ENCODE results near the gene FOXC1. TPM values are rescaled to one million over a fixed set of nuclear protein-coding genes. Genes with fewer than 3 reads are reported as not detected.

Gene FOXC1
- total RNA-seq, 1 donor from 2014 or later = 2.8 TPM

DNA sequence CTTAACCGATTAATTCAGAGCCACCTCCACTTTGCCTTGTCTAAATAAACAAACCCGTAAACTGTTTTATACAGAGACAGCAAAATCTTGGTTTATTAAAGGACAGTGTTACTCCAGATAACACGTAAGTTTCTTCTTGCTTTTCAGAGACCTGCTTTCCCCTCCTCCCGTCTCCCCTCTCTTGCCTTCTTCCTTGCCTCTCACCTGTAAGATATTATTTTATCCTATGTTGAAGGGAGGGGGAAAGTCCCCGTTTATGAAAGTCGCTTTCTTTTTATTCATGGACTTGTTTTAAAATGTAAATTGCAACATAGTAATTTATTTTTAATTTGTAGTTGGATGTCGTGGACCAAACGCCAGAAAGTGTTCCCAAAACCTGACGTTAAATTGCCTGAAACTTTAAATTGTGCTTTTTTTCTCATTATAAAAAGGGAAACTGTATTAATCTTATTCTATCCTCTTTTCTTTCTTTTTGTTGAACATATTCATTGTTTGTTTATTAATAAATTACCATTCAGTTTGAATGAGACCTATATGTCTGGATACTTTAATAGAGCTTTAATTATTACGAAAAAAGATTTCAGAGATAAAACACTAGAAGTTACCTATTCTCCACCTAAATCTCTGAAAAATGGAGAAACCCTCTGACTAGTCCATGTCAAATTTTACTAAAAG, 2.7 kb downstream of the FOXC1 start:
- DNase-seq (ENCODE audit: low read depth in 2 of 2) = no peak

DNA sequence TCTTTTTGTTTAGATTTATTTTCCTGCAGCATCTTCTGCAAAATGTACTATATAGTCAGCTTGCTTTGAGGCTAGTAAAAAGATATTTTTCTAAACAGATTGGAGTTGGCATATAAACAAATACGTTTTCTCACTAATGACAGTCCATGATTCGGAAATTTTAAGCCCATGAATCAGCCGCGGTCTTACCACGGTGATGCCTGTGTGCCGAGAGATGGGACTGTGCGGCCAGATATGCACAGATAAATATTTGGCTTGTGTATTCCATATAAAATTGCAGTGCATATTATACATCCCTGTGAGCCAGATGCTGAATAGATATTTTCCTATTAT, 3.2 kb downstream of the FOXC1 start:
- peak in 1 of 2 donors; percentile 64 for DNase-seq (ENCODE audit: low read depth in 2 of 2)

DNA sequence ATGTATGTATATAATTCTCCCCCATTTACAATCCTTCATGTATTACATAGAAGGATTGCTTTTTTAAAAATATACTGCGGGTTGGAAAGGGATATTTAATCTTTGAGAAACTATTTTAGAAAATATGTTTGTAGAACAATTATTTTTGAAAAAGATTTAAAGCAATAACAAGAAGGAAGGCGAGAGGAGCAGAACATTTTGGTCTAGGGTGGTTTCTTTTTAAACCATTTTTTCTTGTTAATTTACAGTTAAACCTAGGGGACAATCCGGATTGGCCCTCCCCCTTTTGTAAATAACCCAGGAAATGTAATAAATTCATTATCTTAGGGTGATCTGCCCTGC, 3.6 kb downstream of the FOXC1 start:
- DNase-seq (ENCODE audit: low read depth in 2 of 2) = no peak

DNA sequence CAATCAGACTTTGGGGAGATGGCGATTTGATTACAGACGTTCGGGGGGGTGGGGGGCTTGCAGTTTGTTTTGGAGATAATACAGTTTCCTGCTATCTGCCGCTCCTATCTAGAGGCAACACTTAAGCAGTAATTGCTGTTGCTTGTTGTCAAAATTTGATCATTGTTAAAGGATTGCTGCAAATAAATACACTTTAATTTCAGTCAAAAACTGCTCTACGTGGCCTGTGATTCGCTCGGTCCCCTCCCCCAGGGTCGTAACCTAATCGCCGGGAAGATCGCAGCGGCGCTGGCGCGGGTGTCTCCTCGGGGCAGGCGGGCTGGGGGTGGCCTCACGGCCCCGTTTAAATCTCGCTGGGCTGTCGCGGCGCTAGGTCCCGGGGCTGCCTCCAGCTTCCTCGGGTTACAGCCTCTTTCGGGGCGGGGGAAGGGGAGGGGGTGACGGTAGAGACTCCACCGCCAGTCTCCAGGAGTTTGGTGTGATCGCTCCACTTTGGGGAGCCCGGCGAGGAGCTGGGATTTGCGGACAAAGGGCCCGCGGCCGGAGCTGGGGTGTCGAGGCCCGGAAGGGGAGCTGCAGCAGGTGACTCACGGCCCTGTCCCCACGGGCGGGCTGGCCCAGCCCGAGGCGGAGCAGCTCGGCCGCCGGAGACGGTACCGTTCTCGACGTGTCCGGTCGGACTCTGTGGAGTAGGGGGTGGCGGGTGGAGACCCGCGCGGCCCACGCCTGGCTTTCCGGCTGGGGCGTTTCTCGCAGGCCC, 4.2 kb downstream of the FOXC1 start:
- peak in 1 of 2 donors; percentile 62 for DNase-seq (ENCODE audit: low read depth in 2 of 2)

- peak in 1 of 2 donors; percentile 66 for DNase-seq (ENCODE audit: low read depth in 2 of 2)
Observed at GRCh38 chr6:1614448-1615150, 4.9 kb downstream of the FOXC1 start.

- peak in 1 of 2 donors; percentile 39 for DNase-seq (ENCODE audit: low read depth in 2 of 2)
Observed at GRCh38 chr6:1615151-1615852, 5.6 kb downstream of the FOXC1 start.

DNA sequence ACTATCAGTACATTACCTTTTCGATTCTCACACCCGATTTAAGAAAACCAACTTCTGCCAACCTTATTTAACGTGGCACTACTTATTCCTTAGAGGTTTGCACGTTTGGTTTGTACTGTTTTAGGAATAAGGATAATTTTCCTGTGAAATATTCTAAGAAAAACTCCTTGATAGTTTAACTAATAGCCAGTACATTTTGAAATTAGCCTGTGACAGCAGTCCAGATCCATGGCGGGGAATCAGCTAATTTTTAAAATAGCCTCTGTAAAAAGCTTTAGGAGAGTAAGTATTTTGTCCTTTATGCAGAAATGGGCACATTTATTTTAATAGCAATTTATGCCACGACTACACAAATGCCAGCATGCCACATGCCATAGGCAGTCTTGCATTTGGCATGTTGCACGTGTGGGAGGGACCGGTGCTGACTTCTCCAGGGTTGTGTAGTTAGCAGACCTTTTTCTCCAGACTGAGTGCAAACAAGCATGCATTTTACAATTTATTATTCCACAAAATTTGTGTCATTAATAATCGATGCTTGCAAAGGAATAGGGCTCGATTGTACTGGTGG, 6.2 kb downstream of the FOXC1 start:
- no peak for DNase-seq (ENCODE audit: low read depth in 2 of 2)

GRCh38 chr6:1616701-1617463, 7.2 kb downstream of the FOXC1 start:
- no peak for DNase-seq (ENCODE audit: low read depth in 2 of 2)

DNA sequence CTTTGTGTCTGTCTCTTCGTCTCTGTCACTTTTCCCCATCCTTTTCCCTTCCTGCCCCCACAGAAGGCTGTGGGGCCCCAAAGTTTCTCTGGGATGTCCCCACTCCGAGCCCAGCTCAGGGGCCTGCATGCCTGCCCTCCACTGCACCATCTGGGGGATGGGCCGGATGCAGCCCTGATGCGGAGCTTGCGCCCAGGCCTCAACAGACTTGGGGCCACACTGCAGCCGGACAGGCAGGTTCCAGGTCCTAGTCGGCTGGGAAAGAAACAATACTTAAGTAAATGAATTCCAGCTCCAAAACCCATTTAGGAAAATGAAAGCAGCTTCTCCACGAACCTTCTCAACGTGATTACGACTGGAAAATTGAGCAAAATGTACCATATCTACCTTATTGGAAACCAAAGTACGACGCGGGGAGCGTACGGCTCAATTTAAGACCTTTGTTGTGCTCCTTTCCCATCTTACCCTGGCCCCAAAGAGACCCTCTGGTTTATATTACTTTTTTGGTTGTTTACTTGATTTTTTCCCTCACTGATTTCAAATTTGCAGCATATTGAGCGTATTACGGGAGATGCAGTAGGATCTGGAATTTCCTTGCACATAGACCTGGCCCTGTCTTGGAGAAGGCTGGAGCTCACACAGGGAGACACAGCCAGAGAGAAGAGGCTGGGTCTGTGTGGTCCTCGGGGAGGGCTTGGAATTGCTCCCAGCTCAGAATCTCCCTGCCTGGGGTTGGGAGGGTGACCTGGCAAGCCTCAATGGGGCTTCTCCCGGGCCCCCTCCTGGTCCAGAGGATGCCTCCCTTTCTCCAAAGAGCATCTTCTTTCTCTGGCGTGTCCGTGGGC, 8.0 kb downstream of the FOXC1 start:
- DNase-seq (ENCODE audit: low read depth in 2 of 2) = no peak

GRCh38 chr6:1618311-1619097, 8.8 kb downstream of the FOXC1 start:
- no peak for DNase-seq (ENCODE audit: low read depth in 2 of 2)

- DNase-seq (ENCODE audit: low read depth in 2 of 2) = no peak
Observed at GRCh38 chr6:1619098-1619672, 9.5 kb downstream of the FOXC1 start.

DNA sequence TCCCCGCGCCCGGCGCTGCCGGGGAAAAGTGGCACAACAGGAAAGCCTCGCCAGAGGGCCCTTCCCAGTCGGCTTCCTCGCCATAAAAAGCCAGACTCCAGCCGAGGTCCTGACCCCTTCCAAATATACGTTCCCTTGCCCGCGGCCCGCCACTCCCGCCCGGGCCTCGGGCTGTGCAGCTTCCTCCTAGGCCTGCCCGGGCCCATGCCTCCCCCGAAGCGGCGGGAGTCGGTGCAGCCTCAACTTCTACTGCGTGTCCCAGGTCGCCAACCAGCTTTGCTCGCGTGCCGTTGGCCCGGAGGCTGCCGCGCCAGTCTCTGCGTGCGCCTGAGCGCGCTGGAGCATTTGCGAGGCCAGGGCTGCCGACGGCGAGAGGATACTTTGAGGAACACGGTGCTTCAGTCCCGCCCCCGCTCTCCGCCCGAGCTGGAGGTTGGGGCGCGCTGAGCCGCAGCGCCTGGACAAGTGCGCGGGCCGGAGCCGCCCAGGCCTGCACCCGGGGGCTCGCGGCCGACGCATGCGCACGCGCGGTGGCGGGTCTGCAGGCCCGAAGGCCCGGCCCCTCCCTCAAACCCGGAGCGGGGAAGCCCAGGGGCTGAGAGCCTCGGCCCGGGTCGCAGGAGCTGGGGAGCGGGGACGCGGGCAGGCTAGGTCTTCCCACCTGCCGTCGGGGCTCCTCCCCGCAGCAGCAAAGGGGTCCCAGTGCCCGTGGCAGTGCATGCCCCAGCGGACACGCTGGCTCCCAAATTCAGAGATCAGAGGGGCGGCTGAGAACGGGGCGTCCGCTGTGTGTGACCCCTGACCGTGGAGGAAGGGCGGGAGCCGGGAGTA, 10.2 kb downstream of the FOXC1 start:
- peak in 1 of 2 donors; percentile 44 for DNase-seq (ENCODE audit: low read depth in 2 of 2)

- no peak for DNase-seq (ENCODE audit: low read depth in 2 of 2)
Observed at GRCh38 chr6:1620504-1621069, 10.9 kb downstream of the FOXC1 start.

DNA sequence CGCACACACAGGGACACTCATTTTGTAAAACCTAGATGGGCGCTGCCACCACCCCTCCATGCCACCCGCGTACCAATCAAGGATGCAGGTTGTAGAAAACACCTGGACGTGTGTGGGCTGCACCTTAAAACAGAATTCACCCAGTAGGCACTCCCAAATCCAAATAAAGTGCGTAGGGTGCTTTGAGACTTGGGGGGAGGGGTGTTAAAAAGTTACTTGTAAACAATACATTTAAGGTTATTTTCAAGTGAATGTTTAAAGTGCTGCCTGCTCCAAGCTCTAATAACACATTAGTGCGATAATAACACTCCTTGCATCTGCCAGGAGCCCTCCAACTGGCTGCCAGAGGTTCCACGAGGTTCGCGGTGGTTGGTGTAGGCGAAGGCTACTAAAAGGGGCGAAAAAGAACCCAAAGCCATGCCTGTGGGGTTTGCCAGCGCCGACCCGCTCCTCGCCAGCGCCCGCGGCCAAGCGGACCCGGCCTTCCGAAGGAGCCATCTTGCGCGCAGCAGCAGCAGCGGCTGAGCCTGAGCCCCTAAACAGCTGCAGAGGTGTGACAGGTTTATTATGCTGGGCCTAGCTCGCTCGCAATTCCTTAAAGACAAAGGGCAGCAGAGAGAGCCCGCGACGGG, 11.5 kb downstream of the FOXC1 start:
- DNase-seq (ENCODE audit: low read depth in 2 of 2) = no peak

DNA sequence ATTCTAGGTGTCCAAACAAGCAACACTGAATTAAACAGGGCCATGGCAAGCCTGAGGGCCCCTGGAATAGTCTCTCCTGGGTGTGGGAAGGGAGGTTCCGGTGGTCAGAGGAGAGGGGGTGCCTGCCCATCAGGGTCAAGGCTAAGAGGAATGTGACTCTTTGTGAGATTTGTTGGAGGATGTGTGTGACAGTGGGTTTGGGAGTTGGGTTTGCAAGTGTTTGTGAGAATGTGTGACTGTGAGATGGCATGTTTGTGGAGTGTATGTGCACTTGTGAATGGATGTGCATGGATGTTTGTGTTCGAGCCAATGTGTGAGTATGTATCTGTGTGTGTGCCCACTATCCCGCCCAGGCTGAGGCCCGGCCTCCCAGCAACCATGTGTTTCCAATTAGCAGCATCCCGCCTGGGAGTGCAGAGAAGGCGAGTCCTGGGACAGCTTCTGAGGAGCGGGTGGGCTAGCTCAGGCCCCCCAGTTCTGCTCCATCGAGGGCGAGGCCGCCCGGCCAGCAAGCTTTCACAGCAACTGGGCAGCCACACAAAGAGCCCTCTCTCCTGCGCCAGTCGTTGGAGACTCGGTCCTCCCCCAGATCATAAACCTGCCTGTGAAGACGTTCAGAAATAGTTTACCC, 12.6 kb downstream of the FOXC1 start:
- DNase-seq (ENCODE audit: low read depth in 2 of 2) = no peak

GRCh38 chr6:1622851-1623768, 13.4 kb downstream of the FOXC1 start:
- DNase-seq (ENCODE audit: low read depth in 2 of 2) = no peak

Data from dermis microvascular lymphatic vessel endothelial cell (primary cell).